Fibroblast of villous mesenchyme (primary cell): ENCODE data around the gene SRXN1. TPM values are rescaled to one million over a fixed set of nuclear protein-coding genes. Genes with fewer than 3 reads are reported as not detected.
"Not testable (repeated sequence)": the region's sequence is repeated elsewhere in the genome, so short reads cannot be mapped to it uniquely, and the experiment has no call there.

Experiments
- DNase-seq: peaks from one replicate; pipeline ENCODE4 v3.0.0-alpha.2; 2010; ENCODE audit warnings: low read depth
- H3K4me3 ChIP-seq: 2 replicates; pipeline ENCODE4 v1.5.1; 2011; ENCODE audit warnings: low read depth, mild to moderate bottlenecking, low read length
- total RNA-seq: library from RNA; depleted of rRNA; stranded (reverse); fragments of >200 nt; gene quantifications from 2 replicates; pipeline ENCODE4 v1.2.3, GENCODE V29; 2012
- TF ChIP-seq, protein P1 (sequence below): IDR thresholded peaks from 2 replicates; pipeline ENCODE4 v1.5.1; 2012; ENCODE audit warnings: low read depth, mild to moderate bottlenecking, low read length; ENCODE audit not compliant: insufficient read depth

Gene SRXN1
- total RNA-seq, 1 donor: 35.4 TPM

DNA sequence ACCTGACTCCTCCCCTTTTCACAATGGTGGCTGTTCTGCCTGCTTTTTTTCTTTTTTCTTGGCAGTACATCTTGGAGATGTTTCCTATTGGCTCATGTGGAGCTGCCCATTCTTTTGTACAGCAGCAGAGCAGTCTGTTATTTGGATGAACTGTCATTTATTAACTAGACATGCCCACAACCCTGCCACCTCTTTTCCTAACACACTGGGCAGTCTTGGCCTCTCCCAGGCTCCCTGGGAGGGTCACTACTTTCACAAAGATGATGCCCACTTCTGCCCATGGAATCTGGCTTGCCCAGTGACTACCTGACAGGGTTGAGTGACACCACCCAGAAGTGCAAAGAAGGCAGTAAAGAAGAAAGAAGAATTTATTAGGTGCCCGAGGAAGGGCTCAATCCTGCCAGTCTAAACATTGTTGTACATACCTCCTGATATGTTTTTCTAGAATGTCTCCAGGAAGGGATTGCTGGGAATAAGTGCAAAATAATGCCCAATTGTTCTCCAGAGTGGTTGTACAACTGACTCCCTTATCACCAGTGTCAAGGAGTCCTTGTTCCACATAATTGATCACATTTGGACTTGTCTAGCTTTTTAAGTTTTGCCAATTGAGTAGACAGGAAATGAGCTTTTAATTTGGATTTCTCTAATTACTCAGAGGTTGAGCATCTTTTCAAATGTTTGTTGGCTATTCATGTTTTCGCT, 42.3 kb upstream of the SRXN1 start:
- DNase-seq: no peak
- TF ChIP-seq, protein P1, sequence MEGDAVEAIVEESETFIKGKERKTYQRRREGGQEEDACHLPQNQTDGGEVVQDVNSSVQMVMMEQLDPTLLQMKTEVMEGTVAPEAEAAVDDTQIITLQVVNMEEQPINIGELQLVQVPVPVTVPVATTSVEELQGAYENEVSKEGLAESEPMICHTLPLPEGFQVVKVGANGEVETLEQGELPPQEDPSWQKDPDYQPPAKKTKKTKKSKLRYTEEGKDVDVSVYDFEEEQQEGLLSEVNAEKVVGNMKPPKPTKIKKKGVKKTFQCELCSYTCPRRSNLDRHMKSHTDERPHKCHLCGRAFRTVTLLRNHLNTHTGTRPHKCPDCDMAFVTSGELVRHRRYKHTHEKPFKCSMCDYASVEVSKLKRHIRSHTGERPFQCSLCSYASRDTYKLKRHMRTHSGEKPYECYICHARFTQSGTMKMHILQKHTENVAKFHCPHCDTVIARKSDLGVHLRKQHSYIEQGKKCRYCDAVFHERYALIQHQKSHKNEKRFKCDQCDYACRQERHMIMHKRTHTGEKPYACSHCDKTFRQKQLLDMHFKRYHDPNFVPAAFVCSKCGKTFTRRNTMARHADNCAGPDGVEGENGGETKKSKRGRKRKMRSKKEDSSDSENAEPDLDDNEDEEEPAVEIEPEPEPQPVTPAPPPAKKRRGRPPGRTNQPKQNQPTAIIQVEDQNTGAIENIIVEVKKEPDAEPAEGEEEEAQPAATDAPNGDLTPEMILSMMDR: no peak
- H3K4me3 ChIP-seq: no peak overlapping the region

- no peak for DNase-seq
- TF ChIP-seq, protein P1: no peak
- H3K4me3 ChIP-seq: no peak overlapping the region
These were observed 41.5 kb upstream of the SRXN1 start for GRCh38 chr20:694496-694895.

GRCh38 chr20:693786-694185, 40.8 kb upstream of the SRXN1 start:
- DNase-seq, H3K4me3 ChIP-seq: not testable (repeated sequence)

DNA sequence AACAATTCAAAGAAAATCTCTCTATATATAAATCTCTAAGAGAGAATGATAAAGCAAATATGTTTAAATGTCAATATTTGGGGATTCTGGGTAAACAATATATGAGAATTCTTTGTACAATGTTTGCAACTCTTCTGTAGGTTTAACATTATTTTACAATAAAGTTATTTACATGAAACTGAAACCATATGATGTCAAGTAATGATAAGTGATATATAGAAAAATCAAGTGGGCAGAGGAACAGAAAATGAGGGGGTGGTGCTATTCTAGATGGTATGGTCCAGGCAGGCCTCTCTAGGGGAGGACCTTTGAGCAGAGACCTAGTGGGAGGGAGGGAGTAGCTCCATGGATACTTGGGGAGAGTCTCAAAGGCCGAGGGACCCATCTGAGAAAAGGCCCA, 39.0 kb upstream of the SRXN1 start:
- DNase-seq: no peak
- TF ChIP-seq, protein P1: no peak
- H3K4me3 ChIP-seq: no peak overlapping the region

- DNase-seq: no peak
- H3K4me3 ChIP-seq: no peak overlapping the region
- TF ChIP-seq, protein P1: no peak
These were observed 36.9 kb upstream of the SRXN1 start for GRCh38 chr20:689947-690346.

GRCh38 chr20:689348-689747, 36.3 kb upstream of the SRXN1 start:
- no peak overlapping the region for H3K4me3 ChIP-seq
- TF ChIP-seq, protein P1: no peak
- no peak for DNase-seq

DNA sequence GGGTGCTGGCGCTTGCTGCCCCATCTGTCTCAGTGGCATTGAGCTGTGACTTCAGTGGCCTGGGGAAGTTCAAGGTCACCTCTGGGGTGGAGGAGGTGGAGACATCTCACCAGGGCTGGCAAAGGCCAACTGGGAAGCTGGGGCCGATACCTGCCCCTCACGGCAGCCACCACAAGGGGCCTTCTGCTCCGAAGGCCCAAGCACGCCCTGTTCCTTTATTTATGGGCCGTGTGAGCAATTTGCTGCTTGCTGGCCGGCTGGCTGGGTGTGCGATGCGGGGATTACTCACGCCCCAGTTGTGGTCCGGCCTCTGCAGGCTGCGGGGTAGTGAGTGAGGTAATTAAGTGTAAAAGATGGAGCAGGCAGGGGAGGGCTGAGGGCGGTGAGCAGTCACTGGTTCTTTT, 35.8 kb upstream of the SRXN1 start:
- H3K4me3 ChIP-seq: no peak overlapping the region
- TF ChIP-seq, protein P1: no peak
- no peak for DNase-seq
